UCSD-AML1 (cell line): ENCODE results near the gene PARP12.

Source experiments
- DNase-seq: peaks from one replicate; lab custom pipeline; 2025; ENCODE audit not compliant: unreplicated experiment; lab: John Stamatoyannopoulos, UW

PARP12 gene

DNA sequence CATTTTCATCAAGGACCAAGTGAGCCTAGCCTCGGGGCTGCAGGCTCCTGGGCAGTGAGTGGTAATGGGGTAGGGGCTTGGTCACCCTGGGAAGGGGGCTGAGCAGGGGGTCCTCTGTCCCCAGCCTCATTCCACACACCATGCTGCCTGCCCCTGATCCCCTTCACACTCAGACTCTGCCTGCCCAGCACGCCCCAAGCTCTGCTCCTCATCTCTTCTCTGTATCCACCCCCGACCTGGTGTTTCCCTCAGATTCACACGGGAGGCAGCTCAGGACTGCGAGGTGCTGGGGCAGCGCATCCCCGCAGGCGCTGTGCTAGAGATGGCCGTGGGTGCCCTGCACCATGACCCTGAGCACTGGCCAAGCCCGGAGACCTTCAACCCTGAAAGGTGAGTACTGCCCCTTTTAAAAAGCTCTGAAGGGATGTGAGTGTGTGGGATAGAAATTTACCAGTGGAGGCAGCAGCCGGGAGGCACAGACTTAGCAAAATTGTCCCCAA is 47.2 kb downstream of the PARP12 start:
- no peak for DNase-seq

- no peak for DNase-seq
Observed at GRCh38 chr7:140014123-140014522, 48.6 kb downstream of the PARP12 start.

- no peak for DNase-seq
Observed at GRCh38 chr7:140013676-140014075, 49.1 kb downstream of the PARP12 start.

DNA sequence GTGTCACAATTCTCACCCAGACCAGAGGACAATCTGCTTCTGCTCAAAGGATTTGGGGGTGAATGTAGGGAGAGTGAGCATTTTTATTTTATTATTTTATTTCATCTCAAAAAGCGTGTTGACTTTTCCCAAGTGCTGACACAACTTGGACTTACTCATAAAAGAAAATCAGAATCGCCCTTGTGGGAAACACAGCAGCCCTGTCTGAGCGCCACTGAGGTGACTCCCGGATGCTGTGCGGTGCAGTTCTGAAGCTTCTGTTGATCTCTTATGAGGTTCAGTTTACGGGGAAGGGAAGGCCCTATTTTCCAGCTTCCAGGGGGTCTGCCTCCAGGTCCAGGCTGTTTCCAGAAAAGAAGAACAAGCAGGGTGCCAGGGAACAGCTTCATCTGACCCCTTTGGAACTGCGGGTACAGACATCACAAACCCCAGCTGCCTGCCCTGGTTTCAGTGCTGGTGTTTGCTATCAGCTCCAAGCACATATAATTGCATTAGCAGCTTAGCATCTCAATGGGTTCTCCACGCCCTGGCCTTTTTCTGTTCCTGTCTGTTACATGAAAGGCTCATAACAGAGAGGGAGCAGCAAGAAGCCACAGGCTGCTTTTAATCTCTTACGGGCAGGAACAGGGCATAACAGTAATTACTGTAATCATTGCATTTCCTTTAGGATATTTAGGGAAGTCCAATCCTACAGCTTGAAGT is 52.4 kb downstream of the PARP12 start:
- DNase-seq = no peak

DNA sequence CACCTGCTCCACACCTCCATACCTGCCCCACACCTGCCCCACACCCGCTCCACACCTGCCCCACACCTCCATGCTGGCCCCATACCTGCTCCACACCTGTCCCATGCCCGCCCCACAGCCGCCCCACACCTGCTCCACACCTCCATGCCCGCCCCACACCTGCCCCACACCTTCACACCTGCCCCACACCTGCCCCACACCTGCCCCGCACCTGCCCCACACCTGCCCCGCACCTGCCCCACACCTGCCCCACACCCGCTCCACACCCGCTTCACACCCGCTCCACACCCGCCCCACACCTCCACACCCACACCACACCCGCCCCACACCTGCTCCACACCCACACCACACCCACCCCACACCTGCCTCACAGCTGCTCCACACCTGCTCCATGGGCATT is 53.0 kb downstream of the PARP12 start:
- no peak for DNase-seq

DNA sequence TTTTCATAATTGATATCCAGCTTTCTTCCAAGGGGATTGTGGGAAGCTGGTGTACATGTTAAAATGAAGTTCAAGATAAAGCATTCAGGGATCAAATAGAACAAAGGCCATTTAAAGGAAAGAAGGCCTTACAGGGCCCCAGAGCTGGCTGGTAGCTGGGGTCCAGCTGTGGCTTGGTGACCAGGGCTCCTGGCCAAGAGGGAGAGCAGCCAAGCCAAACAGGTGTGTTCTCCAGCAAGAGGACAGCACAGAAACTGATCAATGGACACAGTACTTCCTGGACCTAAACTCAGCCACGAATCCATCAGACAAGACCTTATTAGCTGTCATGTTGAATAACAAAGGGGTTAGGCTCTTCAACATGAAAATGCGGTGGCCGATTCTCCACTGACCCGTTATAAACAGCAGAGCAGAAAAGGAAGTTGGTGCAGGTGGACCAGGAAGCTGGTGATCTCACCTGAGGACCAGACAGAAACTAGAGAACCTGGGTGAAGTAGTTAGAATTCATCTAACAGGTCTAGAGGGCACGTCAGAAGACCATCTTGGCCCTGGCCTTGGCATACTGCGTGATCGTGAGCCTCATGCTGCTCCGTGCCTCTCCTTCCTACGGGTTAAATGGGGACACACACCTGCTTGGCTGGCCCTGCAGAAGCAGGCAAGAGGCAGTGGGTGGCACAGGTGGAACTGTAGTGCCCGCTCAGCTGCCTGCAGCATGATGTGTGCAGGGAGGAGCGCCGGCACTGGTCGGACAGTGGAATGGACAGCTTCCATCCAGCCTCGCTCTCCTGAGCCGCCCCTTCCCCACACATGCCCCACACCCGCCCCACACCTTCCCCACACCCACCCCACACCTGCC is 53.8 kb downstream of the PARP12 start:
- DNase-seq = no peak

- DNase-seq = no peak
Observed at GRCh38 chr7:140007051-140007690, 55.6 kb downstream of the PARP12 start.

- no peak for DNase-seq
Observed at GRCh38 chr7:140006600-140006999, 56.2 kb downstream of the PARP12 start.

DNA sequence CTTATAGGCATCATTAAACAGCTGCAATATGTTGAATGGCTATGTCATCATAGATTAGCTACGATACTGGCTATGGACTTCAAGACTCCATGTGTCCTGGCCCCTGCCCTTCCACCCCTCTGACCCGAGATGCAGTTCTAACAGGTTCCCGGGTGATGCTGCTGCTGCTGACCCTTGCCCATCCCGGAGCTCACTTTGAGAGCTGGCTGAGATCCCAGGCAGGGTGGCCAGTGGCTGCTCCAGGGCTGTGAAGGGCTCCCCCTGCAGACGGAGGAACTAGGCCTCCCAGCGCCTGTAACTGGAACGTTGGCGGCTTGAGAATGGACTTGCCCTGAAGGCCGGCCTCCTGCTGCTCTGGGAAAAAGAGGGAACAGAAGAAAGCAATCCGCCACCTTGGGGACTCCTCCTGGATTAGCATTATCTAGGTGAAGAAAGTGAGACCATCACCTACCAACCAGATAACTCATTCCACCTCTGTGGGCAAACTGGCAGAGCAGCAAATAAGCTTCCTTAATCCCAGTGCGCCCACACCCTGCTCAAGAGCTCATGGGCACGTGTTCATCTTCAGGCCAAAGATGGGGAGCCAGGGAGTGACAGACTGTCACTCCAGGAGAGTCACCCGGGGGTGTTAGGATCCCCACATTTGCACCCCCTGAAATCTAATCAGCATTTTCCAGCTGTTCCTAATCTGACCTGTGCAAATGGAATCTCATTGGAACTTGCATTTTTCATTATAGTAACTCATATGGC is 56.8 kb downstream of the PARP12 start:
- DNase-seq = no peak

- no peak for DNase-seq
Observed at GRCh38 chr7:140005341-140005740, 57.4 kb downstream of the PARP12 start.

DNA sequence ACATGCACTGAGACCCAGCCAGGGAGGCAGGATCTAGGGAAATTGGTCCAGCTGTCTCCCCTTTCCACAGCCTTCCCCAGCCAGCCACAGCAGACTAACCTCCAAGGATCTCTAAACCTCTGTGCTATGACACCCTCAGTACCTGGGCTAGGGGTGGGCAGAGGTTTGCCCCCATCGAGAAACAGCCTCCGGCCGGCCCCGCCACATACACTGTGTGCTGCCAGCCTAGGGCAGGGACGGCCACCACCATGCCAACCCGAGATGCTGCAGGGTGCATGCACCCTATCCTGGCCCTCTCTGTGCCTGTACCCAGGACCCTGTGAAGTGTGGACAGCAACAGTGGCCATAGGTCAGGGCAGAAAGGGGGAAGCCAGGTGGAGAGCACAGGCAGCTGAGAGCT is 58.1 kb downstream of the PARP12 start:
- DNase-seq = no peak

- DNase-seq = no peak
Observed at GRCh38 chr7:140003913-140004382, 58.8 kb downstream of the PARP12 start.

GRCh38 chr7:140000666-140001268 is 62.0 kb downstream of the PARP12 start:
- no peak for DNase-seq

DNA sequence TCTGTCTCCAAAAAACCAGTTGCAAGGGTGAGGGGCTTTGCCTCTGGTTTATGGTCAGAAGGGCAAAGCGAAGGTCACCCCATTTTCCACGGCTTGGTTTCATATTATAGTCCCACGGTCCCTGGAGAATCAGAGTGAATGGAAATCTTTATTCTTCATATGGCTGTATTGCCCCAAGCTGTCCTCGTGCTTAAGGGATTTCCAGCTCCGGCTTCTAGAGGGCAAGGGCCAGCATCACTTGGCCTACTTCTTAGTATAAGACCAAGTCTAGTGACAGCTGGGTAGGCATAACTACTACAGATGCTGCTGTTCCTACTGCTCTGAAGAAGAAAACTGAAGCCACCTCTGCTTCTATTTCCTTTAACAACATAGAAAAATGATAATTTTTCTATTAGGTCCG is 63.2 kb downstream of the PARP12 start:
- no peak for DNase-seq

- no peak for DNase-seq
Observed at GRCh38 chr7:139998572-139998971, 64.2 kb downstream of the PARP12 start.

DNA sequence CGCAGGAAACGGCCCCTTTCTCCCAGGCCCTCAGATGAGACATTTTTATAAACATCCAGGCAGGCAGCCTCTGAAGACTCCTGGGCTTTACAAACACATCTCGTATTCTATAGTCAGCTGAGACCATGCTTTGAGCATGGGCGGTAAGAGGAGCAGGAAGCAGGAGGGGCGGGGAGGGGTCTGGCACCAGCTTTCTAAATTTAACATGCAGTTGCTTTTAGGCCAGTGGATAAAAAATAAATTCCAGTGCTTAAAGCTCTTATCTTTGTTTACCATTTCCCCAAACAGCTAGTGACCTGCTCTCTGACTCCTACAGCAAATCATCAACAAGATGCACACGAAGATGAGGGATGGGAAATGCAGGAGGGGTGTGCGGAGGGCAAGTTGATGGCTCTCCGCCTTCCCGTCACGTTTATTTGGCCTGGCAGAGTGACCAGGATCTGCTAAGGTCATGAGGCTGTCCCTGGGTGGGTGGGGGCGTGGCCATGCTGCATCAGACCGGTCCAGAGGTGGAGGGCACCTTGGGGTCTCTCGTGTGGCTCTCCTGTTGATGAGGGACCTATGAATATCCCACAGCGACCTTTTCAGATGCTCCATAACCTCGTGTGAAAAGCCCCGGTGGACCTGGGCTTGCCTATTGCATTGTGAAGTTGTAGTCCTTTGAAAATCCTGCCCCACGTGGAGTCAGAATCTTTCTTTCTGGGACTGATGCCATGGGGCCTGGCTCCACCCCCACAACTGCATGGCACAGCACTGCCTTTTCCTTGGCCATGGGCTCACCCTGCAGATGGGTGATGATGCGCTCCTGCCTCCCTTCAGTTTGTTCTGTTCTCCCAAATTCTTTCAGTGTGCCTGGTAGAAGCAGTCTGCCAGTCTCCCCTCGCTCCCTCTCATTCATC is 67.5 kb downstream of the PARP12 start:
- DNase-seq = no peak

DNA sequence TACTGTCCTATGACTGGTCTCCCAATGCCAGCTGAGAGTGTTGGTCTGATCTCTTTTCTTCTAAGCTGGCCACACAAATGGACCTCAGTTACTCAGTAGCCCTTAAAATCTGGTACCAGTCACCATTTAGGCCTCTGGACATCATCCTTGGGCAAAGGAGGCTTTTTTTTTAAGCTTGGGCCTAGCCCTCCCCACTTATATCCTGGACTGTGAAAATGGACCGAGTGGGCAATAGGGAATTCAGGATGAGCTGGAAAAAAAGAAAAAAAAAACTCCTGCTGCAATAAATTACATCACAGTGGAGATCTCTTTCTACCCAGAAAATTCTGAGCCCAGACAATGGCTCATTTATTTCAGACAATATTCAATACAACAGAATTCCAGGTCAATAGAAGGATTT is 68.4 kb downstream of the PARP12 start:
- no peak for DNase-seq

- DNase-seq = no peak
Observed at GRCh38 chr7:139993592-139993991, 69.2 kb downstream of the PARP12 start.

- DNase-seq = no peak
Observed at GRCh38 chr7:139993169-139993568, 69.6 kb downstream of the PARP12 start.
